IMR-90 (cell line): ENCODE results near the gene ADAMTS20. TPM values are rescaled to one million over a fixed set of nuclear protein-coding genes. Genes with fewer than 3 reads are reported as not detected.

Source experiments
- ATAC-seq: fragments of 200-7000 bp; cut with Tn5 transposase; 2 replicates; pipeline ENCODE4 v1.9.1; 2020; ENCODE audit warnings: low read depth, mild to moderate bottlenecking, moderate library complexity
- BruUV-seq: library from RNA; stranded (reverse); fragments of 400-500 nt; replicated peaks from 2 replicates; lab custom pipeline; 2021; lab: Mats Ljungman, UMichigan
- CTCF ChIA-PET: fragments of 300-600 bp; formaldehyde crosslinking; extraction: SDS; loops from one replicate; lab custom pipeline; 2021; ENCODE audit warnings: antibody characterized with exemption; lab: Yijun Ruan, JAX
- POLR2A ChIA-PET: fragments of 300-600 bp; sonication (Branson Sonifier 250); formaldehyde crosslinking; loops from one replicate; lab custom pipeline; 2022; ENCODE audit warnings: antibody characterized with exemption; ENCODE audit not compliant: unreplicated experiment; lab: Charles Lee
- DNase-seq: peaks from one replicate; pipeline ENCODE4 v3.0.0; 2013
- H2AFZ ChIP-seq: replicated peaks from 2 replicates; pipeline ENCODE3; 2013; ENCODE audit warnings: low read length, mild to moderate bottlenecking; ENCODE audit not compliant: poor library complexity
- H2AK5ac ChIP-seq: 2 replicates; pipeline ENCODE4 v1.6.1; 2013; ENCODE audit warnings: low read depth, low read length, inconsistent platforms
- H2AK9ac ChIP-seq: replicated peaks from 2 replicates; pipeline ENCODE3; 2013; ENCODE audit warnings: mild to moderate bottlenecking, low read depth, low read length, moderate library complexity; ENCODE audit not compliant: poor library complexity
- H2BK120ac ChIP-seq: 2 replicates; pipeline ENCODE4 v1.6.1; 2013; ENCODE audit warnings: low read depth, low read length, inconsistent platforms
- H2BK15ac ChIP-seq: 3 replicates; pipeline ENCODE4 v1.6.1; 2013; ENCODE audit warnings: low read depth, low read length, inconsistent platforms
- H2BK20ac ChIP-seq: 2 replicates; pipeline ENCODE4 v1.6.1; 2013; ENCODE audit warnings: low read depth, mild to moderate bottlenecking, inconsistent platforms, low read length, moderate library complexity
- H2BK5ac ChIP-seq: 2 replicates; pipeline ENCODE4 v1.6.1; 2013; ENCODE audit warnings: mild to moderate bottlenecking, low read depth, low read length, inconsistent platforms; ENCODE audit not compliant: poor library complexity, severe bottlenecking
- H3K14ac ChIP-seq: replicated peaks from 2 replicates; pipeline ENCODE4 v1.6.1; 2013; ENCODE audit warnings: low read depth, low read length, inconsistent platforms
- H3K18ac ChIP-seq: 2 replicates; pipeline ENCODE4 v1.6.1; 2013; ENCODE audit warnings: low read depth, low read length, control low read depth
- H3K23ac ChIP-seq: 2 replicates; pipeline ENCODE4 v1.6.1; 2013; ENCODE audit warnings: low read depth, low read length, inconsistent platforms
- H3K27ac ChIP-seq: 2 replicates; pipeline ENCODE4 v1.5.1; 2013; ENCODE audit warnings: mild to moderate bottlenecking, control low read depth, low read length; ENCODE audit not compliant: insufficient read depth
- H3K27me3 ChIP-seq: 2 replicates; pipeline ENCODE4 v1.6.1; 2013; ENCODE audit warnings: low read length; ENCODE audit not compliant: control insufficient read depth, insufficient read depth
- H3K36me3 ChIP-seq: 2 replicates; pipeline ENCODE4 v1.6.1; 2013; ENCODE audit warnings: low read length, mixed read lengths; ENCODE audit not compliant: control insufficient read depth, insufficient read depth
- H3K4ac ChIP-seq: 2 replicates; pipeline ENCODE4 v1.6.1; 2013; ENCODE audit warnings: low read depth, low read length, inconsistent platforms
- H3K4me1 ChIP-seq: 2 replicates; pipeline ENCODE4 v1.6.1; 2013; ENCODE audit warnings: low read length, mixed read lengths; ENCODE audit not compliant: control insufficient read depth, insufficient read depth
- H3K4me2 ChIP-seq: 2 replicates; pipeline ENCODE4 v1.6.1; 2013; ENCODE audit warnings: low read depth, mild to moderate bottlenecking, control low read depth, low read length, moderate library complexity
- H3K4me3 ChIP-seq: 2 replicates; pipeline ENCODE4 v1.5.1; 2013; ENCODE audit warnings: low read depth, mild to moderate bottlenecking, control low read depth, low read length, moderate library complexity; ENCODE audit not compliant: insufficient read depth
- H3K56ac ChIP-seq: 2 replicates; pipeline ENCODE4 v1.6.1; 2013; ENCODE audit warnings: low read length, inconsistent platforms; ENCODE audit not compliant: insufficient read depth; ENCODE audit errors: extremely low read depth
- H3K79me1 ChIP-seq, 2 experiments: 2 replicates each; pipeline ENCODE4 v1.6.1; 2013; ENCODE audit warnings: low read length in 2 of 2, inconsistent platforms in 1 of 2, low read depth in 1 of 2
- H3K9ac ChIP-seq: 2 replicates; pipeline ENCODE4 v1.6.1; 2013; ENCODE audit warnings: low read depth, low read length, control low read depth
- H3K9me1 ChIP-seq: 2 replicates; pipeline ENCODE4 v1.6.1; 2013; ENCODE audit warnings: low read length, inconsistent platforms; ENCODE audit not compliant: insufficient read depth
- H3K9me3 ChIP-seq: 2 replicates; pipeline ENCODE4 v1.6.1; 2013; ENCODE audit warnings: low read length; ENCODE audit not compliant: control insufficient read depth, insufficient read depth
- H4K20me1 ChIP-seq: 2 replicates; pipeline ENCODE4 v1.6.1; 2013; ENCODE audit warnings: low read length, inconsistent platforms; ENCODE audit not compliant: insufficient read depth
- H4K5ac ChIP-seq: 2 replicates; pipeline ENCODE4 v1.6.1; 2013; ENCODE audit warnings: mild to moderate bottlenecking, low read depth, low read length, control low read depth
- H4K8ac ChIP-seq, 2 experiments: 2 replicates each; pipeline ENCODE4 v1.6.1; 2013; ENCODE audit warnings: low read depth in 2 of 2, low read length in 2 of 2, control low read depth in 1 of 2, inconsistent platforms in 1 of 2
- H4K91ac ChIP-seq: 2 replicates; pipeline ENCODE4 v1.6.1; 2013; ENCODE audit warnings: low read depth, low read length, inconsistent platforms; ENCODE audit not compliant: insufficient read depth
- BHLHE40 ChIP-seq: fragments of 150-350 bp; IDR thresholded peaks from 2 replicates; pipeline ENCODE4 v1.6.1; 2016; ENCODE audit warnings: mild to moderate bottlenecking, low read depth, low read length
- CEBPB ChIP-seq: IDR thresholded peaks from 2 replicates; pipeline ENCODE4 v1.6.1; 2012; ENCODE audit warnings: low read depth, low read length, improper control_type of control experiment
- CHD1 ChIP-seq: IDR thresholded peaks from 2 replicates; pipeline ENCODE4 v1.6.1; 2012; ENCODE audit warnings: low read depth, low read length, improper control_type of control experiment
- CTCF ChIP-seq: conservative IDR thresholded peaks from 2 replicates; pipeline ENCODE4 v1.5.1; 2012; ENCODE audit warnings: mild to moderate bottlenecking, low read depth, low read length, improper control_type of control experiment
- ELK1 ChIP-seq: fragments of 150-350 bp; IDR thresholded peaks from 2 replicates; pipeline ENCODE4 v1.6.1; 2016; ENCODE audit warnings: low read depth, mild to moderate bottlenecking, low read length, moderate library complexity, borderline replicate concordance
- FOS ChIP-seq: fragments of 150-350 bp; IDR thresholded peaks from 2 replicates; pipeline ENCODE4 v1.6.1; 2016; ENCODE audit warnings: low read depth, low read length
- MAFK ChIP-seq: IDR thresholded peaks from 2 replicates; pipeline ENCODE4 v1.6.1; 2012; ENCODE audit warnings: low read depth, low read length, improper control_type of control experiment
- MAZ ChIP-seq: IDR thresholded peaks from 2 replicates; pipeline ENCODE4 v1.6.1; 2012; ENCODE audit warnings: low read depth, mild to moderate bottlenecking, low read length, improper control_type of control experiment, moderate library complexity, borderline replicate concordance
- MXI1 ChIP-seq: IDR thresholded peaks from 2 replicates; pipeline ENCODE4 v1.6.1; 2012; ENCODE audit warnings: low read depth, mild to moderate bottlenecking, low read length, moderate library complexity, borderline replicate concordance
- NFE2L2 ChIP-seq: fragments of 150-350 bp; IDR thresholded peaks from 2 replicates; pipeline ENCODE4 v1.6.1; 2016; ENCODE audit warnings: low read depth, mild to moderate bottlenecking, low read length
- RAD21 ChIP-seq: IDR thresholded peaks from 2 replicates; pipeline ENCODE4 v1.6.1; 2012; ENCODE audit warnings: low read length, improper control_type of control experiment
- RCOR1 ChIP-seq: IDR thresholded peaks from 2 replicates; pipeline ENCODE4 v1.6.1; 2012; ENCODE audit warnings: mild to moderate bottlenecking, low read length, improper control_type of control experiment; ENCODE audit not compliant: insufficient replicate concordance
- RFX5 ChIP-seq: IDR thresholded peaks from 2 replicates; pipeline ENCODE4 v1.8.0; 2012; ENCODE audit warnings: low read depth, mild to moderate bottlenecking, low read length, moderate library complexity
- SMC3 ChIP-seq: fragments of 150-350 bp; IDR thresholded peaks from 2 replicates; pipeline ENCODE4 v1.6.1; 2016; ENCODE audit warnings: low read depth, mild to moderate bottlenecking, antibody characterized with exemption, low read length, moderate library complexity
- WGBS, 2 experiments: methylation state at CpG; one replicate each; pipeline versions ENCODE4 v1.1.5 to v1.1.7; 2013; ENCODE audit warnings: missing lambda C conversion rate in 2 of 2; ENCODE audit not compliant: insufficient read length in 1 of 2; ENCODE audit errors: extremely low coverage in 2 of 2; 5-methylcytosine and 5-hydroxymethylcytosine counted together
- dilution Hi-C: fragments of 300-500 bp; cut with HindIII; formaldehyde crosslinking; loops from one replicate; pipeline ENCODE4 v1.14.3; 2018; ENCODE audit warnings: low sequenced_read_pairs; ENCODE audit not compliant: unreplicated experiment
- in situ Hi-C: fragments of 300-500 bp; cut with MboI; formaldehyde crosslinking; loops from 3 replicates; pipeline ENCODE4 v1.14.3; 2019; ENCODE audit warnings: low sequenced_read_pairs, inconsistent platforms, mixed read lengths
- intact Hi-C: fragments of 100-400 bp; cut with micrococcal nuclease; formaldehyde crosslinking; loops from 2 replicates; pipeline ENCODE4 v1.10.0; 2022
- polyA plus RNA-seq, 3 experiments: library from polyadenylated mRNA; depleted of rRNA; stranded (reverse); fragments of >200 nt; gene quantifications; 2 replicates each; pipeline ENCODE4 v1.2.3, GENCODE V29; 2012; ENCODE audit warnings: low replicate concordance in 1 of 3
- total RNA-seq: library from RNA; depleted of rRNA; stranded (reverse); fragments of >200 nt; gene quantifications from 2 replicates; pipeline ENCODE4 v1.2.3, GENCODE V29; 2012
- TF ChIP-seq, protein P1 (sequence below): fragments of 150-350 bp; IDR thresholded peaks from 2 replicates; pipeline ENCODE4 v1.6.1; 2017; ENCODE audit warnings: mild to moderate bottlenecking, antibody characterized with exemption, low read length, low read depth

ADAMTS20 gene
- total and polyA plus RNA-seq, 2 of the 4 experiments (the other 2 are of a cell fraction): not detected

DNA sequence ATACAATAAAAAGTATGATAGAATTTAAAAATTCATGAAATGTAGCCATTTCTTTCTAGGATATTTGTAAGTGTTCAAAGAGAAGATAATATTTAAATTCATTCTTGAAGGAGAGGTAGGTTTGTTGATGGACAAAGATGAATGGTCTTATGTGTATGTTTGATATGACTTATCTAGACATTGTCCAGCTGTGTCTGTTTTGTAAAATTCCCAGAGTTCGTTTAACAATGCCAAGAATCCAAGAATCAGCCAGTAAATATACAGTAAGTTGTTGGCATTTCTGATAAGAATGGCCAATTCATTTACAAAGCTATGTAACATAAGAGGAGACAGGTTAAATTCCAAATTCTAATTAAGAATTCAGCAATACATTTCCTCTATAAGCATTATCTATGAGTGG, 150.9 kb downstream of the ADAMTS20 start:
- Histone ChIP-seq H3K27me3 (no peaks in the 10 kb centered on the region), H3K4ac (no peak overlapping the region), H3K79me1 (no peaks in the 10 kb centered on the region), H3K27ac (no peak overlapping the region), H2BK20ac (no peak overlapping the region), H3K4me2 (no peak overlapping the region), H2AK5ac (no peak overlapping the region), H2BK5ac (no peak overlapping the region), H3K14ac (no peak overlapping the region), H2BK15ac (no peak overlapping the region), H4K5ac (no peak overlapping the region), H3K9ac (no peak overlapping the region), H3K23ac (no peak overlapping the region), H3K18ac (no peak overlapping the region), H2AK9ac (no peak overlapping the region), H2AFZ (no peak overlapping the region), H2BK120ac (no peak overlapping the region), H3K36me3 (no peaks in the 10 kb centered on the region), H4K8ac (no peak overlapping the region), H3K4me3 (no peak overlapping the region), H3K4me1 (no peaks in the 10 kb centered on the region), H3K9me1 (no peaks in the 10 kb centered on the region), H3K9me3 (no peaks in the 10 kb centered on the region), H3K56ac (no peak overlapping the region), H4K91ac (no peak overlapping the region), H4K20me1 (no peaks in the 10 kb centered on the region)
- in situ Hi-C loops: no loop called here
- BruUV-seq: no TSS peak
- intact Hi-C loops: no loop called here
- ChIA-PET POLR2A (no interaction called here), CTCF (interaction anchor here (0.7 kb wide), 1 partner anchor 390 kb away, joined by 3 read pairs; no protein-coding TSS in a partner anchor)
- no peak for TF ChIP-seq CHD1
- no peak for TF ChIP-seq SMC3
- TF ChIP-seq, protein P1, sequence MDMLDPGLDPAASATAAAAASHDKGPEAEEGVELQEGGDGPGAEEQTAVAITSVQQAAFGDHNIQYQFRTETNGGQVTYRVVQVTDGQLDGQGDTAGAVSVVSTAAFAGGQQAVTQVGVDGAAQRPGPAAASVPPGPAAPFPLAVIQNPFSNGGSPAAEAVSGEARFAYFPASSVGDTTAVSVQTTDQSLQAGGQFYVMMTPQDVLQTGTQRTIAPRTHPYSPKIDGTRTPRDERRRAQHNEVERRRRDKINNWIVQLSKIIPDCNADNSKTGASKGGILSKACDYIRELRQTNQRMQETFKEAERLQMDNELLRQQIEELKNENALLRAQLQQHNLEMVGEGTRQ: no peak
- TF ChIP-seq BHLHE40: no peak
- no peak for TF ChIP-seq RFX5
- TF ChIP-seq MAZ: no peak
- TF ChIP-seq MAFK: no peak
- TF ChIP-seq RCOR1: no peak
- no peak for TF ChIP-seq RAD21
- TF ChIP-seq FOS: no peak
- no peak for TF ChIP-seq ELK1
- TF ChIP-seq NFE2L2: no peak
- no peak for TF ChIP-seq MXI1
- TF ChIP-seq CEBPB: no peak
- TF ChIP-seq CTCF: no peak
- WGBS, 2 experiments: no CpG with 5 or more reads among the region's 1 CpG
- ATAC-seq (no peak), DNase-seq (no peak)
- dilution Hi-C loops: no loop called here
